AG10803 (cell line): ENCODE results near the gene TULP4.

ENCODE experiments used
- DNase-seq: peaks from one replicate; pipeline ENCODE4 v3.0.0; 2010; ENCODE audit warnings: low read depth
- H3K4me3 ChIP-seq: 2 replicates; pipeline ENCODE4 v1.5.1; 2011; ENCODE audit warnings: mild to moderate bottlenecking, low read length, control low read depth
- CTCF ChIP-seq: conservative IDR thresholded peaks from 2 replicates; pipeline ENCODE4 v1.5.1; 2011; ENCODE audit warnings: mild to moderate bottlenecking, low read length, control low read depth, inconsistent platforms

TULP4 gene

GRCh38 chr6:158322400-158322723, 10.1 kb downstream of the TULP4 start:
- DNase-seq = no peak
- TF ChIP-seq CTCF = no peak
- no peak overlapping the region for H3K4me3 ChIP-seq

- peak; percentile 67 for DNase-seq
- H3K4me3 ChIP-seq = no peak overlapping the region
- no peak for TF ChIP-seq CTCF
Measured at GRCh38 chr6:158322724-158323560, 10.7 kb downstream of the TULP4 start.

- H3K4me3 ChIP-seq = no peak overlapping the region
- no peak for DNase-seq
- no peak for TF ChIP-seq CTCF
Measured at GRCh38 chr6:158323561-158323958, 11.3 kb downstream of the TULP4 start.

- H3K4me3 ChIP-seq = no peak overlapping the region
- peak; percentile 56 for DNase-seq
- TF ChIP-seq CTCF = no peak
Measured at GRCh38 chr6:158324136-158324535, 11.9 kb downstream of the TULP4 start.

GRCh38 chr6:158327211-158327610, 14.9 kb downstream of the TULP4 start:
- TF ChIP-seq CTCF = no peak
- H3K4me3 ChIP-seq = no peak overlapping the region
- no peak for DNase-seq

- TF ChIP-seq CTCF = no peak
- no peak overlapping the region for H3K4me3 ChIP-seq
- no peak for DNase-seq
Measured at GRCh38 chr6:158328952-158329351, 16.7 kb downstream of the TULP4 start.

GRCh38 chr6:158329531-158329930, 17.3 kb downstream of the TULP4 start:
- H3K4me3 ChIP-seq = no peak overlapping the region
- peak; percentile 30 for DNase-seq
- TF ChIP-seq CTCF = no peak
